HG03039 (cell line): ENCODE data around the gene TMSB10.
"Not testable (repeated sequence)": the region's sequence is repeated elsewhere in the genome, so short reads cannot be mapped to it uniquely, and the experiment has no call there.

Experiments used
- ATAC-seq: cut with Tn5 transposase; IDR thresholded peaks from one replicate; pipeline ENCODE4 v1.9.1; 2021; ENCODE audit warnings: mild to moderate bottlenecking, moderate library complexity; ENCODE audit not compliant: unreplicated experiment

TMSB10 gene

GRCh38 chr2:84905181-84906107 is at the start of gene TMSB10:
TMSB10 (plus strand) TSS chr2:84905656.
- ATAC-seq, result peak; percentile 66

- ATAC-seq, result no peak
Measured at GRCh38 chr2:84855731-84856130, 49.7 kb upstream of the TMSB10 start.

GRCh38 chr2:84856787-84857186 is 48.7 kb upstream of the TMSB10 start:
- no peak for ATAC-seq

- ATAC-seq, result no peak
Measured at GRCh38 chr2:84857566-84857965, 47.9 kb upstream of the TMSB10 start.

- ATAC-seq, result no peak
Measured at GRCh38 chr2:84858123-84858522, 47.3 kb upstream of the TMSB10 start.

GRCh38 chr2:84858937-84859336 is 46.5 kb upstream of the TMSB10 start:
- ATAC-seq, result no peak

GRCh38 chr2:84861539-84861938 is 43.9 kb upstream of the TMSB10 start:
- ATAC-seq, result no peak

- no peak for ATAC-seq
Measured at GRCh38 chr2:84862006-84862405, 43.5 kb upstream of the TMSB10 start.

GRCh38 chr2:84865181-84865783 is 40.2 kb upstream of the TMSB10 start:
- ATAC-seq, result no peak

GRCh38 chr2:84866122-84866521 is 39.3 kb upstream of the TMSB10 start:
- ATAC-seq, result no peak

- not testable (repeated sequence) for ATAC-seq
Measured at GRCh38 chr2:84868327-84868726, 37.1 kb upstream of the TMSB10 start.

GRCh38 chr2:84870306-84870705 is 35.1 kb upstream of the TMSB10 start:
- ATAC-seq, result no peak

GRCh38 chr2:84872691-84873090 is 32.8 kb upstream of the TMSB10 start:
- not testable (repeated sequence) for ATAC-seq

GRCh38 chr2:84873350-84873749 is 32.1 kb upstream of the TMSB10 start:
- no peak for ATAC-seq

- ATAC-seq, result no peak
Measured at GRCh38 chr2:84874381-84875212, 30.9 kb upstream of the TMSB10 start.

- no peak for ATAC-seq
Measured at GRCh38 chr2:84875213-84875560, 30.3 kb upstream of the TMSB10 start.

- ATAC-seq, result not testable (repeated sequence)
Measured at GRCh38 chr2:84875619-84876018, 29.8 kb upstream of the TMSB10 start.

GRCh38 chr2:84876369-84876768 is 29.1 kb upstream of the TMSB10 start:
- ATAC-seq, result no peak

GRCh38 chr2:84878459-84878858 is 27.0 kb upstream of the TMSB10 start:
- ATAC-seq, result no peak

GRCh38 chr2:84878896-84879583 is 26.4 kb upstream of the TMSB10 start:
- no peak for ATAC-seq
